Skeletal muscle tissue (tissue), 4 donors: ENCODE data around the gene HPCAL1. TPM values are rescaled to one million over a fixed set of nuclear protein-coding genes. Genes with fewer than 3 reads are reported as not detected.

Source experiments
- H3K27ac ChIP-seq: one replicate; pipeline ENCODE4 v1.7.0; 2013; ENCODE audit warnings: mild to moderate bottlenecking, low read depth, low read length, inconsistent platforms
- H3K27me3 ChIP-seq, 3 donors: one replicate each; pipeline ENCODE4 v1.7.0; 2013; ENCODE audit warnings: low read length in 3 of 3; ENCODE audit not compliant: control insufficient read depth in 3 of 3, insufficient read depth in 3 of 3
- H3K36me3 ChIP-seq, 3 donors: one replicate each; pipeline ENCODE4 v1.7.0; 2013; ENCODE audit warnings: low read length in 3 of 3; ENCODE audit not compliant: control insufficient read depth in 3 of 3, insufficient read depth in 3 of 3
- H3K4me1 ChIP-seq, 3 donors: one replicate each; pipeline ENCODE4 v1.7.0; 2013; ENCODE audit warnings: low read length in 3 of 3, mild to moderate bottlenecking in 3 of 3; ENCODE audit not compliant: control insufficient read depth in 3 of 3, insufficient read depth in 3 of 3
- H3K4me3 ChIP-seq, 3 donors: one replicate each; pipeline ENCODE4 v1.7.0; 2013; ENCODE audit warnings: low read length in 3 of 3
- H3K9ac ChIP-seq, 3 donors: one replicate each; pipeline ENCODE4 v1.7.0; 2013; ENCODE audit warnings: low read length in 3 of 3, mild to moderate bottlenecking in 3 of 3, moderate library complexity in 2 of 3, low read depth in 1 of 3
- H3K9me3 ChIP-seq, 3 donors: one replicate each; pipeline ENCODE4 v1.7.0; 2013; ENCODE audit warnings: low read length in 3 of 3; ENCODE audit not compliant: control insufficient read depth in 3 of 3
- total RNA-seq: library from RNA; depleted of rRNA; stranded (reverse); fragments of >200 nt; gene quantifications from one replicate; pipeline ENCODE4 v1.2.3, GENCODE V29; 2014
- donor health status: Osteomylitis.

HPCAL1 gene
- total RNA-seq, 1 donor from 2014 or later, result 15.1 TPM

GRCh38 chr2:10357193-10358169 is 54.8 kb downstream of the HPCAL1 start:
- H3K36me3 ChIP-seq, result peaks cover 0 to 5% (median 4%) of the 10 kb centered on the region in 3 donors
- H3K27ac ChIP-seq, result no peak overlapping the region
- H3K9me3 ChIP-seq, result no peaks in the 10 kb centered on the region
- H3K27me3 ChIP-seq, result no peaks in the 10 kb centered on the region
- no peak overlapping the region for H3K9ac ChIP-seq
- peaks cover 3% of the 10 kb centered on the region in 3 donors for H3K4me1 ChIP-seq
- H3K4me3 ChIP-seq, result no peak overlapping the region

GRCh38 chr2:10359246-10359645 is 56.5 kb downstream of the HPCAL1 start:
- Histone ChIP-seq H3K27me3 (no peaks in the 10 kb centered on the region), H3K4me3 (no peak overlapping the region), H3K9ac (no peak overlapping the region), H3K4me1 (peaks cover 4 to 6% (median 5%) of the 10 kb centered on the region in 3 donors), H3K9me3 (no peaks in the 10 kb centered on the region), H3K27ac (no peak overlapping the region), H3K36me3 (peaks cover 0 to 5% (median 2%) of the 10 kb centered on the region in 3 donors)

- H3K4me3 ChIP-seq, result no peak overlapping the region
- peaks cover 0 to 3% (median 0%) of the 10 kb centered on the region in 3 donors for H3K36me3 ChIP-seq
- peaks cover 4 to 6% (median 5%) of the 10 kb centered on the region in 3 donors for H3K4me1 ChIP-seq
- H3K9me3 ChIP-seq, result no peaks in the 10 kb centered on the region
- H3K27me3 ChIP-seq, result no peaks in the 10 kb centered on the region
- H3K9ac ChIP-seq, result no peak overlapping the region
- H3K27ac ChIP-seq, result no peak overlapping the region
Measured at GRCh38 chr2:10359731-10360329, 57.1 kb downstream of the HPCAL1 start.

GRCh38 chr2:10360460-10360849 is 57.8 kb downstream of the HPCAL1 start:
- Histone ChIP-seq H3K9ac (no peak overlapping the region), H3K9me3 (no peaks in the 10 kb centered on the region), H3K4me1 (peaks cover 4 to 6% (median 5%) of the 10 kb centered on the region in 3 donors), H3K36me3 (peaks cover 0 to 3% (median 0%) of the 10 kb centered on the region in 3 donors), H3K4me3 (no peak overlapping the region), H3K27ac (no peak overlapping the region), H3K27me3 (no peaks in the 10 kb centered on the region)

- peaks cover 0 to 3% (median 0%) of the 10 kb centered on the region in 3 donors for H3K36me3 ChIP-seq
- H3K9me3 ChIP-seq, result no peaks in the 10 kb centered on the region
- H3K4me3 ChIP-seq, result no peak overlapping the region
- peaks cover 4 to 6% (median 5%) of the 10 kb centered on the region in 3 donors for H3K4me1 ChIP-seq
- no peaks in the 10 kb centered on the region for H3K27me3 ChIP-seq
- no peak overlapping the region for H3K27ac ChIP-seq
- H3K9ac ChIP-seq, result no peak overlapping the region
Measured at GRCh38 chr2:10360850-10361588, 58.3 kb downstream of the HPCAL1 start.

GRCh38 chr2:10362096-10362897 is 59.6 kb downstream of the HPCAL1 start:
- Histone ChIP-seq H3K9me3 (no peaks in the 10 kb centered on the region), H3K27me3 (no peaks in the 10 kb centered on the region), H3K4me1 (peaks cover 4 to 6% (median 5%) of the 10 kb centered on the region in 3 donors), H3K4me3 (no peak overlapping the region), H3K27ac (no peak overlapping the region), H3K9ac (peak overlapping the region in 1 of 3 donors; percentile 8), H3K36me3 (peaks cover 0 to 3% (median 0%) of the 10 kb centered on the region in 3 donors)

- Histone ChIP-seq H3K9me3 (no peaks in the 10 kb centered on the region), H3K27ac (no peak overlapping the region), H3K9ac (no peak overlapping the region), H3K27me3 (no peaks in the 10 kb centered on the region), H3K4me1 (peaks cover 4 to 6% (median 5%) of the 10 kb centered on the region in 3 donors), H3K36me3 (peaks cover 0 to 3% (median 0%) of the 10 kb centered on the region in 3 donors), H3K4me3 (no peak overlapping the region)
Measured at GRCh38 chr2:10362898-10363454, 60.3 kb downstream of the HPCAL1 start.

- Histone ChIP-seq H3K36me3 (peaks cover 0 to 3% (median 0%) of the 10 kb centered on the region in 3 donors), H3K4me1 (peaks cover 4 to 6% (median 5%) of the 10 kb centered on the region in 3 donors), H3K9ac (no peak overlapping the region), H3K27me3 (no peaks in the 10 kb centered on the region), H3K27ac (no peak overlapping the region), H3K4me3 (no peak overlapping the region), H3K9me3 (no peaks in the 10 kb centered on the region)
Measured at GRCh38 chr2:10363861-10364610, 61.3 kb downstream of the HPCAL1 start.
